ENCODE results near the gene CCM2. TPM values are rescaled to one million over a fixed set of nuclear protein-coding genes. Genes with fewer than 3 reads are reported as not detected.

The CCM2 gene
- 30.0 to 45.2 TPM (median 41.6 TPM) in 5 replicates for total RNA-seq (2022; extraction: Qiagen RNA extraction; ENCODE audit: low read depth)

GRCh38 chr7:45000093-45001032 is at the start of gene CCM2:
TSS of gene CCM2 (plus strand) at chr7:45000201. CDS start at chr7:45000334, 133 bp downstream.

GRCh38 chr7:44978511-44979366 is 21.3 kb upstream of the CCM2 start, which contains the start of gene MYO1G:
TSS of gene MYO1G (minus strand) at chr7:44979015. CDS start at chr7:44978961, 54 bp downstream.

GRCh38 chr7:45088821-45089340 is 88.9 kb downstream of the CCM2 start, which contains the start of gene NACAD:
TSS of gene NACAD (minus strand) at chr7:45088969. CDS start at chr7:45088894, 75 bp downstream.

GRCh38 chr7:45111298-45112223 is 111.6 kb downstream of the CCM2 start, which contains the start of gene TBRG4:
TSS of gene TBRG4 (minus strand) at chr7:45111697. CDS start at chr7:45109237, 2,460 bp downstream.

Other genes starting within 250 kb of the CCM2 start
- 4,931 to 6,299 TPM (median 5,230 TPM) in 5 replicates for gene PPIA, start 203.5 kb upstream of the CCM2 start, total RNA-seq (2022; extraction: Qiagen RNA extraction; ENCODE audit: low read depth)
- 216 to 267 TPM (median 250 TPM) in 5 replicates for gene H2AZ2, start 152.1 kb upstream of the CCM2 start, total RNA-seq (2022; extraction: Qiagen RNA extraction; ENCODE audit: low read depth)
- gene PURB, start 114.7 kb upstream of the CCM2 start, total RNA-seq (2022; extraction: Qiagen RNA extraction; ENCODE audit: low read depth): 6.1 to 12.7 TPM (median 11.9 TPM) in 5 replicates
- 0.07 to 0.20 TPM (median 0.13 TPM) in 5 replicates for gene MYO1G, start 21.2 kb upstream of the CCM2 start, total RNA-seq (2022; extraction: Qiagen RNA extraction; ENCODE audit: low read depth)
- gene NACAD, start 88.8 kb downstream of the CCM2 start, total RNA-seq (2022; extraction: Qiagen RNA extraction; ENCODE audit: low read depth): 0.12 to 0.48 TPM (median 0.29 TPM) in 5 replicates
- 97.7 to 108 TPM (median 107 TPM) in 5 replicates for gene TBRG4, start 111.5 kb downstream of the CCM2 start, total RNA-seq (2022; extraction: Qiagen RNA extraction; ENCODE audit: low read depth)
- gene RAMP3, start 157.6 kb downstream of the CCM2 start, total RNA-seq (2022; extraction: Qiagen RNA extraction; ENCODE audit: low read depth): not detected in 5 replicates

All from A549 treated with RU486 at 1 μM for 4 hours (cell line).